GM12873 (cell line): ENCODE data around the gene PAPPA.

ENCODE experiments used
- TF ChIP-seq, protein P1 (sequence below): IDR thresholded peaks from 2 replicates; pipeline ENCODE4 v1.5.1; 2012; ENCODE audit warnings: low read depth, mild to moderate bottlenecking, moderate library complexity, low read length, control low read depth; ENCODE audit not compliant: insufficient read depth; ENCODE audit errors: missing control alignments

The PAPPA gene

GRCh38 chr9:116168231-116168630 lies 14.6 kb downstream of the PAPPA start:
- TF ChIP-seq, protein P1, sequence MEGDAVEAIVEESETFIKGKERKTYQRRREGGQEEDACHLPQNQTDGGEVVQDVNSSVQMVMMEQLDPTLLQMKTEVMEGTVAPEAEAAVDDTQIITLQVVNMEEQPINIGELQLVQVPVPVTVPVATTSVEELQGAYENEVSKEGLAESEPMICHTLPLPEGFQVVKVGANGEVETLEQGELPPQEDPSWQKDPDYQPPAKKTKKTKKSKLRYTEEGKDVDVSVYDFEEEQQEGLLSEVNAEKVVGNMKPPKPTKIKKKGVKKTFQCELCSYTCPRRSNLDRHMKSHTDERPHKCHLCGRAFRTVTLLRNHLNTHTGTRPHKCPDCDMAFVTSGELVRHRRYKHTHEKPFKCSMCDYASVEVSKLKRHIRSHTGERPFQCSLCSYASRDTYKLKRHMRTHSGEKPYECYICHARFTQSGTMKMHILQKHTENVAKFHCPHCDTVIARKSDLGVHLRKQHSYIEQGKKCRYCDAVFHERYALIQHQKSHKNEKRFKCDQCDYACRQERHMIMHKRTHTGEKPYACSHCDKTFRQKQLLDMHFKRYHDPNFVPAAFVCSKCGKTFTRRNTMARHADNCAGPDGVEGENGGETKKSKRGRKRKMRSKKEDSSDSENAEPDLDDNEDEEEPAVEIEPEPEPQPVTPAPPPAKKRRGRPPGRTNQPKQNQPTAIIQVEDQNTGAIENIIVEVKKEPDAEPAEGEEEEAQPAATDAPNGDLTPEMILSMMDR: no peak

DNA sequence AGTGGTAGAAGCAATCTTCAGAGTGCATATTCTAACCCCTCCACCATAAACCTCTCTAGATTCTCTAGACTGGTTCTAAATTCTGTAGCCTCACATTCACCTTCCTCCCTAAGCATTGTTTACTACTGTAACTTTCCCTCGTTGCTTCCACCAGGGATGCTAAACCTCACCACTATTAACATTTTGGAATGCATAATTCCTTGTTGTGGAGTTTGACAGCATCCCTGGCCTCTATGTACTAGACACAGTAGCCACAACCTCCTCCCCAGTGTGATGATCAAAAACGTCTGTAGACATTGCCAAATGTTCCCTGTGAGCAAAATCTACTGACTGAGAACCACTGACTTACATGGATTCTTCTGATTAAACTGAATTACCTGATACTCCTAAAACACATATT lies 18.6 kb downstream of the PAPPA start:
- TF ChIP-seq, protein P1: no peak

- TF ChIP-seq, protein P1: no peak
These were observed 20.8 kb downstream of the PAPPA start for GRCh38 chr9:116174347-116174746.

GRCh38 chr9:116175614-116176013 lies 22.0 kb downstream of the PAPPA start:
- TF ChIP-seq, protein P1: no peak

DNA sequence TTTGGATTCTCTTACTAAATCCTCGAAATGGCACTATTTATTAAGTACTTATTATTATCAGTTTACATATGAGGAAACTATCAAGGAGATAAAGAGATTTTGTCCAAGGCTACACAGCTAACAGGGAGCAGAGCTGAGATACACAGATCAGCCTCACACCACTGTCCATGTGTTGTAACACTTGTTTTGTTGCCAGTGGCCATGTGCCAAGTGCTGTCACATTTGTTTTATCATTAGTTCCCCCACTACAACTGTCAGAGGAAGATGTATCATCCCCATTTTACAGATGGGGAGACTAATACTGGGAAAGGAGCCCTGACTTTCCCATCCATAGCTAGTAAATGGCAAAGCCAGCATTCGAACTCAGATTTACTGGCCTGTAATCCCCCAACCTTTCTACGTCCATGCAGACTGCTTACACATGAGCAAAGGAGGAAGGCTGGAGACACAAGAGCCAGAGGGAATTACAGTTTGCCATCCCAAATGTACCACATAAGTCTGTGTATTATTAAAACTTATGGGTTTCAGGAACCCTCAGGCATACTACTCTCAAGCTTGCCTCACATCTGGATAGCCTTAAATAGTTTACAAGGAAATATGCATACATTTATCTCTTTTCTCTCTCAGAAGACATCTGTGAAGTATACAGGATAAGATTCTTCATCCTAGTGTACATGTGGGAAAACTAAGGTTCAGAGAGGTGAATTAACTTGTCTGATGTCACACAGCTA lies 25.1 kb downstream of the PAPPA start:
- TF ChIP-seq, protein P1: no peak

- TF ChIP-seq, protein P1: no peak
These were observed 26.0 kb downstream of the PAPPA start for GRCh38 chr9:116179568-116179967.

DNA sequence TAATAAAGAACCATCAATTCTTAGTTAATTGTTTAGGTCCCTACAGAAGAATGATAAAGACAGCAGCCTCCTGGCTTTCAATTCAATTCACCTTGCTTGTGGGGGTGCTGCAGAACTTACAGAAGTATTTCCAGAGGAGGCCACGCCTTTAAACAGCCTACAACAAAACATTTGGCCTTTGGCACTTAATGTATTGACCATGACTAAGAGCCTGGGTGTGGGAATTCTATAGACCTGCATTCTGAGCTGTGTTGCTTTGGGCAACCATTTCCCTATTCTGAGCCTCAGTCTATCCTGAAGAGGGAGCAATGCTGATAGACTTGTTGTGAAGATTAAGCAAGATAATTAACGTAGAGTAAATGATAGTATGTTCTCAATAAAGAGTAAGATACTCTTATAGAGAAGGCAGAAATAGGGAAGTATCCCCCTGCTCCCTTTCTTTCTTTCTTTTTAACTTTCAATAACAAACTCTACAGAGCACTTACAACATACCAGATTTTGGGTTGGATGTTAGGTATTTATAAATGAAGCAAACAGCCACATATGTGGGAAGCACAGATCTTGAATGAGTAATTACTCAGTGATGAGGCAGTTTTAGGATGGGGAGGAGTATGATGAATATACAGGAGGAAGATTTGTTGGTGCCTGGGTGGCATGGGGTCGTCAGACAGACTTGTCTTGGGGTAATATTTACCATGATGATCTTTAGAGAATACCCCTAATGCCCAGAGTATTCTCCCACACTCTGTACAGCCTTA lies 28.4 kb downstream of the PAPPA start:
- TF ChIP-seq, protein P1: no peak
